Mucosa of stomach (tissue), 1 donor: ENCODE data around the gene CCDC50.

Source experiments
- H3K27me3 ChIP-seq: one replicate; pipeline ENCODE4 v1.7.0; 2013; ENCODE audit warnings: mild to moderate bottlenecking, low read length; ENCODE audit not compliant: control insufficient read depth, insufficient read depth
- H3K36me3 ChIP-seq: one replicate; pipeline ENCODE4 v1.7.0; 2013; ENCODE audit warnings: low read length; ENCODE audit not compliant: control insufficient read depth, insufficient read depth
- H3K4me1 ChIP-seq: one replicate; pipeline ENCODE4 v1.7.0; 2013; ENCODE audit warnings: mild to moderate bottlenecking, low read length; ENCODE audit not compliant: control insufficient read depth, insufficient read depth
- H3K4me3 ChIP-seq: one replicate; pipeline ENCODE4 v1.7.0; 2013; ENCODE audit warnings: low read length
- H3K9ac ChIP-seq: one replicate; pipeline ENCODE4 v1.7.0; 2013; ENCODE audit warnings: mild to moderate bottlenecking, low read length, moderate library complexity
- H3K9me3 ChIP-seq: one replicate; pipeline ENCODE4 v1.7.0; 2013; ENCODE audit warnings: mild to moderate bottlenecking, low read length, moderate library complexity; ENCODE audit not compliant: control insufficient read depth
- donor health status: Pancreatic carcinoma.

CCDC50 gene

DNA sequence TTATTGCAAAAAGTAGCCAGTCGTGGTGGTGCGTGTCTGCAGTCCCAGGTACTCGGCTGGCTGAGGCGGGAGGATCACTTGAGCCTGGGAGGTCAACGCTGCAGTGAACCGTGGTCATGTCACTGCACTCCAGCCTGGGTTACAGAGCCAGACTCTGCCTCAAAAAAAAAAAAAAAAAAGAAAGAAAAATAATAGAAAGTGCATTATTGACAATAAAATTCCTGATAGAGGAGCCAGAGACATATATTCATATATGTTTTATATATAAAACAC is 88.2 kb downstream of the CCDC50 start:
- no peak overlapping the region for H3K4me3 ChIP-seq
- H3K36me3 ChIP-seq: no peaks in the 10 kb centered on the region
- no peaks in the 10 kb centered on the region for H3K9me3 ChIP-seq
- no peaks in the 10 kb centered on the region for H3K27me3 ChIP-seq
- no peak overlapping the region for H3K9ac ChIP-seq
- no peaks in the 10 kb centered on the region for H3K4me1 ChIP-seq

- Histone ChIP-seq H3K4me1 (no peaks in the 10 kb centered on the region), H3K4me3 (no peak overlapping the region), H3K9ac (no peak overlapping the region), H3K36me3 (no peaks in the 10 kb centered on the region), H3K9me3 (no peaks in the 10 kb centered on the region), H3K27me3 (no peaks in the 10 kb centered on the region)
Measured at GRCh38 chr3:191420771-191421170, 91.6 kb downstream of the CCDC50 start.

DNA sequence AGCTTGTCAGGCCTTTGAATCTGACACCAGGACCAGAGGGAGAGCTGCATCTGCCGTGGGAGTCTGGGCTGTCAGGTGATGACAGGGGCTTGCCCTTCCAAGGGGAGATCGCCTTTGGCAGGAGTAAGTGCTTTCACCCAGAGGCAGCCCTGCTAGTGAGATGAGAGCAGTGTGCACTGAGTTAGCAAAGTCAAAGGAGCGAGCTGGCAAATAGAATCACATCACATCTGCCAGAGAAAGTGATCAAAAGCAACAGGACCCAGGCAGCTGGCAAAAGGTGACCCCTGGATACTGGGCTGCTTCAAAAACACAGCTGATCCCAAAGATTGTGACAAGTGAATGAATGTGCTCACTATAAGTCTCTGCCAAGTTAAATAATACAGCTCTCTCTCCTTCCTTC is 95.7 kb downstream of the CCDC50 start:
- H3K9me3 ChIP-seq: no peaks in the 10 kb centered on the region
- peaks cover 2% of the 10 kb centered on the region for H3K4me1 ChIP-seq
- H3K36me3 ChIP-seq: no peaks in the 10 kb centered on the region
- H3K27me3 ChIP-seq: no peaks in the 10 kb centered on the region
- no peak overlapping the region for H3K4me3 ChIP-seq
- no peak overlapping the region for H3K9ac ChIP-seq

DNA sequence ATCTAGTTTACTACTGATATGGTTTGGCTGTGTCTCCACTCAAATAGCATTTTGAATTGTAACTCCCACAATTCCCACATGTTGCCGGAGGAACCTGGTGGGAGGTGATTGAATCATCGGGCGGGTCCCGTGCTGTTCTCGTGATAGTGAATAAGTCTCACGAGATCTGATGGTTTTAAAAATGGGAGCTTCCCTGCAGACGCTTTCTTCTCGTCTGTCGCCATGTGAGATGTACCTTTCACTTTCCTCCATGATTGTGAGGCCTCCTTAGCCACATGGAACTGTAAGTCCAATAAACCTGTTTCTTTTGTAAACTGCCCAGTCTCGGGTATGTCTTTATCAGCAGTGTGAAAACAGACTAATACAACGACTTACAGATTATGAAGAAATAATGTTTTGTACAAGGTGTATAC is 96.1 kb downstream of the CCDC50 start:
- peaks cover 6% of the 10 kb centered on the region for H3K4me1 ChIP-seq
- H3K27me3 ChIP-seq: no peaks in the 10 kb centered on the region
- no peak overlapping the region for H3K4me3 ChIP-seq
- H3K9ac ChIP-seq: no peak overlapping the region
- H3K36me3 ChIP-seq: no peaks in the 10 kb centered on the region
- H3K9me3 ChIP-seq: no peaks in the 10 kb centered on the region

DNA sequence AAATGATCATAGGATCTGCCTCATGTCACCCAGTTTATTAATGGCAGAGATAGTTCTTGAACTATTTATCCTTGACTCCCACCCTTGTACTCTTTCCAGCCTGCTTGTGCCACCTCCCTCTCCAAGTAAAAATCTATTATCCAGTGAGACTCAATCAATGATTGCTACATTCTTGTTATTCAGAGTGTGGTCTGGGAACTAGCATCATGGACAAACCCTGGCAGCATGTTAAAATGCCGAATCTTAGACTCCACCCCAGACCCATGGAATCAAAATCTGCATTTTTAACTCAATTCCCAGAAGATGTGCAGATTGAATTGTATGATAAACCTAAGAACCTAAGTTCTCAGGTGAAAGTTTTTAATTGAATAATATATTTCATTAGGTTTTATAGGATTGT is 97.1 kb downstream of the CCDC50 start:
- Histone ChIP-seq H3K27me3 (no peaks in the 10 kb centered on the region), H3K9ac (no peak overlapping the region), H3K36me3 (no peaks in the 10 kb centered on the region), H3K4me3 (no peak overlapping the region), H3K4me1 (peaks cover 9% of the 10 kb centered on the region), H3K9me3 (no peaks in the 10 kb centered on the region)

GRCh38 chr3:191428177-191428576 is 99.0 kb downstream of the CCDC50 start:
- no peaks in the 10 kb centered on the region for H3K36me3 ChIP-seq
- no peak overlapping the region for H3K9ac ChIP-seq
- H3K27me3 ChIP-seq: no peaks in the 10 kb centered on the region
- H3K9me3 ChIP-seq: no peaks in the 10 kb centered on the region
- peaks cover 9% of the 10 kb centered on the region for H3K4me1 ChIP-seq
- no peak overlapping the region for H3K4me3 ChIP-seq

DNA sequence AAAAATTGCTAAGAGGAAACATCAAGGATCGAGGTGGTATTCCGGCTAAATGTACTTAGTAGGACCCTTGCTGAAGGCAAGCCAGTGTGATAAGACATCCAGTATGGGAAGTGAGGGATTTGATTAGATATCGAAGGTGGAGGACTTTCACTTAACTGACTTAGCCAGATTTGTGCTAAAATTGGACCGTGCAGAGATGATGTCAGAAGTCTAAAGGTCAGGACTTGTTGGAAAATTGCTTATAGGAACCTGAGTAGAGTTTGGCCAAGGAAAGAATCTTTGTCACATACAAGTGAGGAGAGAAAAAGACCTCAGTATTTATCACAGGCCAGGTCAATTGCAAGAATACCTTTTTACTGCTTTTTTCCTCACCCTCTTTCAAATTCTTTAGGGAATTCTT is 100.9 kb downstream of the CCDC50 start:
- Histone ChIP-seq H3K9me3 (no peaks in the 10 kb centered on the region), H3K4me3 (no peak overlapping the region), H3K9ac (no peak overlapping the region), H3K36me3 (no peaks in the 10 kb centered on the region), H3K4me1 (peaks cover 9% of the 10 kb centered on the region), H3K27me3 (no peaks in the 10 kb centered on the region)

DNA sequence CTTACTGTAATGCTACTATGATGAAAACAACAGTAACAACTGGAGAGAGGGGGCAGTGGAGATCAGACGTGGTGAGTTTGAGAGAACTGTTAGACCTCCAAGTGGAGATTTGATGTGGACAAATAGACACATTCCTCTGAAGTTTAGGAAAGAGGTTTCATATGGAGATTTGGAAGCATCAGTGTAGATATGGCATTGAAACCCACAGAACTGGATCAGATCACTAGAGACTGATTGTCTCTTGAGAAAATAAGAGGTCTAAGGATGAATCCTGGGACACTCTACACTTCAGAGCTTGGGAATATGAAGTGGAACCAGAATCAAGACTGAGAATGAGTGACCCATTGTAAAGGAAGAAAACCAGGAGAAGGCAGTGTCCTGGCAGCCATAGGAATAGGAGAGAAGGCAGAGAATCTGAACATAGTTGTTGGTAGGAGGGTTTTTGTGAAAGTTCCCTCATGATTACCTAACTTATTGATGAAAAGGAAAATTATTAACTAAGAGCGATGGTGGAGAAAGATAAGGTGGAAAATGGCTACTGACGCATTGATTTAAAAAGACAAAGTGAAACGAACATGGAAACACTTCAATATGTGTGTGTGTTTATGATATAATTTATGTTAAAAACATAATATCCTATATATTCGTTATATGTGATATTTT is 102.1 kb downstream of the CCDC50 start:
- Histone ChIP-seq H3K9me3 (no peaks in the 10 kb centered on the region), H3K9ac (no peak overlapping the region), H3K36me3 (no peaks in the 10 kb centered on the region), H3K27me3 (no peaks in the 10 kb centered on the region), H3K4me3 (no peak overlapping the region), H3K4me1 (peaks cover 9% of the 10 kb centered on the region)

GRCh38 chr3:191432162-191432561 is 103.0 kb downstream of the CCDC50 start:
- no peaks in the 10 kb centered on the region for H3K36me3 ChIP-seq
- no peak overlapping the region for H3K9ac ChIP-seq
- H3K9me3 ChIP-seq: no peaks in the 10 kb centered on the region
- H3K4me1 ChIP-seq: peaks cover 9% of the 10 kb centered on the region
- H3K27me3 ChIP-seq: no peaks in the 10 kb centered on the region
- no peak overlapping the region for H3K4me3 ChIP-seq

- Histone ChIP-seq H3K9me3 (no peaks in the 10 kb centered on the region), H3K9ac (no peak overlapping the region), H3K27me3 (no peaks in the 10 kb centered on the region), H3K4me3 (no peak overlapping the region), H3K4me1 (peaks cover 9% of the 10 kb centered on the region), H3K36me3 (no peaks in the 10 kb centered on the region)
Measured at GRCh38 chr3:191434024-191434423, 104.8 kb downstream of the CCDC50 start.

DNA sequence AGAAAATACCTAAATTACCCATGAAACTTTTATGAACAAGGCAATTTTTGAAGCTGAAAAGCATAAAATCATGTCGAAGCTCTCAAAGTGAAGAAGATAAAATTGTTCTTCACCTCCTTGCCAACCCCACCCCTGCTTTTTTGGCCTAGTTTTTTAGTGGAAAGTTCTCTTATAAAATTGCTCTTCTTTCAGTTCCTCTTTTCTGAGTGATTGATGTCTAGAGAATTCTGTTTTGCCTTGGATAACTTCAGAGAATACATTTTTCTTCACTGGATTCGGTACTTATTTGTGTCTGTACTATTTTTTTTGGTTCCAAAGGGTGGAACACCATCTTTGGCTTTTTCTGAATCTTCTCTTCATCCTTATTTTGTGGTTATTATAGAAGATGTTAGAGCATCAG is 106.8 kb downstream of the CCDC50 start:
- Histone ChIP-seq H3K27me3 (no peaks in the 10 kb centered on the region), H3K9ac (no peak overlapping the region), H3K9me3 (no peaks in the 10 kb centered on the region), H3K4me3 (no peak overlapping the region), H3K36me3 (no peaks in the 10 kb centered on the region), H3K4me1 (no peaks in the 10 kb centered on the region)

DNA sequence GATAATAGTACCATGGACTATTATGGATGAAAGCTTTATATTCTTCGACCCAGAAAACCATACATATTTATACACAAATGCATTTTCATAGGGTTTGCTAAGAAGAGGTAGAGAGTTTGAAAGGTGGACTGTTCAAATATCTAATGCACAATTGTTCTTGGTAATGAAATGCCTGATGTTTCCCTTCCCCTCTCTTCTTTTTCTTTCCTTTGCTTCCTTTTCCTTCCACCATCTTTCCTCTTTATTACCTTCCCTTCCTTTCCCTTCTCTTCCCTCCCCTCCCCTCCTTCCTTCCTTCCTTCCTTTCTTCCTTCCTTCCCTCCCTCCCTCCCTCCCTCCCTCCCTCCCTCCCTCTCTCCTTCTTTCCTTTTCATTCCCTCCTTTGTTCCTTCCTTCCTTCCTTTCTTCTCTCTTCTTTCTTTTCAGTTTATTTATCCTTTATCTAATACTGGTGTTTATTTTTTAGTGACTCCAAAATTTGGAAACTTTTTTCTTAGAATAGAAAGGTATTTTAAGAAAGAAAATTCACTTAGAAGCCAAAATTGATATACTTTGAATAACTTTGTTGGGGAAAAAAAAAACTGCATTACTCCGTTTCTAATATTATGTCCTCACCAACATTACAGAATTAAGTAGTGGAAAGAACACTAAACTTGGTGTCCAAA is 109.1 kb downstream of the CCDC50 start:
- no peaks in the 10 kb centered on the region for H3K9me3 ChIP-seq
- no peaks in the 10 kb centered on the region for H3K36me3 ChIP-seq
- no peaks in the 10 kb centered on the region for H3K27me3 ChIP-seq
- no peak overlapping the region for H3K9ac ChIP-seq
- no peaks in the 10 kb centered on the region for H3K4me1 ChIP-seq
- no peak overlapping the region for H3K4me3 ChIP-seq

DNA sequence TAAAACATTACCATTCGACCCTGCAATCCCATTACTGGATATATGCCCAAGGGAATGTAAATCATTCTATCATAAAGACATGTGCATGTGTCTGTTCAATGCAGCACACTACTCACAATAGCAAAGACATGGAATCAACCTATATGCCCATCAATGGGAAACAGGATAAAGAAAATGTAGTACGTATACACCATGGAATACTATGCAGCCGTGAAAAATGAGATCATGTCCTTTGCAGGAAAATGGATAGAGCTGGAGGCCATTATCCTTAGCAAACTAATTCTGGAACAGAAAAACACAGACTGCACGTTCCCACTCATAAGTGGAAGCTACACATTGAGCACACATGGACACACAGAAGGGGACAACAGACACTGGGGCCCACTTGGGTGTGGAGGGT is 111.3 kb downstream of the CCDC50 start:
- no peaks in the 10 kb centered on the region for H3K27me3 ChIP-seq
- no peaks in the 10 kb centered on the region for H3K9me3 ChIP-seq
- no peaks in the 10 kb centered on the region for H3K4me1 ChIP-seq
- H3K9ac ChIP-seq: no peak overlapping the region
- no peak overlapping the region for H3K4me3 ChIP-seq
- H3K36me3 ChIP-seq: no peaks in the 10 kb centered on the region
